ENCODE data around the gene CDH15.

GRCh38 chr16:89200850-89201411, 29.4 kb downstream of the CDH15 start:
- TF ChIP-seq CTCF (IDR thresholded peaks at IDR 0.05) (no peak), EZH2 (IDR thresholded peaks at IDR 0.05) (peak; percentile 98)

Measured in neural progenitor cell (in vitro differentiated cells).